Right forelimb (tissue), 1 donor: ENCODE results near the gene ADAM20.
"Not testable (repeated sequence)": the region's sequence is repeated elsewhere in the genome, so short reads cannot be mapped to it uniquely, and the experiment has no call there.

ENCODE experiments used
- DNase-seq: peaks from one replicate; pipeline ENCODE4 v3.0.0-alpha.2; 2018

ADAM20 gene

DNA sequence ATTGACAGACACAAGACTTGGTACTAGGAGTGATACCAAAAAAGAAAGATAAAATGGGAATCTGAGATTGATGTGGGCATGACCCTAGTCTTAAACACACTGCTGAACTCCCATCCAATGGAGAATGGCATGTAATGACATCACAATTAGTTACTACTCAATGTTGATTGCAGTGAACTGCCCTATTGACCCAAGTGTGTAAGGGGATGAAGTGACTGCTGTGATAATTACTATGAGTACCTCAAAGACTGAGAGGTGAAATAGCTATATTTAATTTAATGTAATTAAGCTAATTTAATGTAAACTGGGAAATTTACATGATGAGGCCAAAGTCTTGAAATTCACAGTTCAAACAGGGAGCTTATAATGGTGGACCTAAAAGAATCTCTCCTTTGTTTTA, at the start of gene ADAM20:
ADAM20 (minus strand) TSS at position 101 of the 400 bp plus-strand sequence. CDS start 10,247 bp downstream, outside the sequence.
- no peak for DNase-seq

DNA sequence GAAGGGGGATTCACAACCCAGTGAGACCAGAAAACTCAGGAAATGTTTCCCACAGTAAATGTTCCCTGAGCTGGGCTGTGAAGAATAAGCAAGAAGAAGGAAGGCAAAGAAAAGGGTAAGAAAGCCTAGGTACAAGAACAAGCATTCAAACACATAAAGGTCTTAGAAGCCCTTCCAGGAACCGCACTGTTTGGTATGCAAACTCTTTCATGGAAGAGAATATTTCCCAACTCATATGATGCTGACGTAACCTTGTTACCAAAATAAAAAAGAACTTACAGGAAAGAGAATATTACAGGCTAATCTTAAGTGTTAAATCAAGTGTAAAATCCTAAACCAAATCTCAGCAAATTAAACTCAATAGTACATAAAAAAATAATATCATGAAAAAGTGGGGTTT, 42.1 kb upstream of the ADAM20 start:
- DNase-seq: no peak

DNA sequence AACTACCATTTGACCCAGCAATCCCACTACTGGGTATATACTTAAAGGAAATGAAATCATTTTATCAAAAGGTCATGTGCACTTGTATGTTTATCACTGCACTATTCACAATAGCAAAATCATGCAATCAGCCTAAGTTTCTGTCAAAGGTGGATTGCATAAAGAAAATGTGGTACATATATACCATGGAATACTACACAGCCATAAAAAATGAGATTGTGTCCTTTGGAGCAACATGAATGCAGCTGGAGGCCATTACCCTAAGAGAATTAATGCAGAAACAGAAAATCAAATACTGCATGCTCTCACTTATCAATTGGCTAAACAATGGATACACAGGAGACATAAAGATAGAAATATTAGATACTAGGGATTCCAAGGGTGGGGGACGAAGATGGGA, 38.2 kb upstream of the ADAM20 start:
- DNase-seq: no peak

DNA sequence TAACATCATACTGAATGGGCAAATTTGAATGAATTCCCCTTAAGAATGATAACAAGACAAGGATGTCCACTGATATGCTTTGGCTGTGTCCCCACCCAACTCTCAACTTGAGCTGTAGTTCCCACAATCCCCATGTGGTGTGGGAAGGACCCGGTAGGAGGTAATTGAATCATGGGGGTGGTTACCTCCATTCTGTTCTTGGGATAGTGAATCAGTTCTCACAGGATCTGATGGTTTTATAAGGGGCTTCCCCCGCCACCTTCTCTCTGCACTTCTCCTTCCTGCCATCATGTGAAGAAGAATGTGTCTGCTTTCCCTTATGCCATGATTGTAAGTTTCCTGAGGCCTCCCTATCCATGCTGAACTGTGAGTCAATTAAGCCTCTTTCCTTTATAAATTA, 36.3 kb upstream of the ADAM20 start:
- DNase-seq: no peak

DNA sequence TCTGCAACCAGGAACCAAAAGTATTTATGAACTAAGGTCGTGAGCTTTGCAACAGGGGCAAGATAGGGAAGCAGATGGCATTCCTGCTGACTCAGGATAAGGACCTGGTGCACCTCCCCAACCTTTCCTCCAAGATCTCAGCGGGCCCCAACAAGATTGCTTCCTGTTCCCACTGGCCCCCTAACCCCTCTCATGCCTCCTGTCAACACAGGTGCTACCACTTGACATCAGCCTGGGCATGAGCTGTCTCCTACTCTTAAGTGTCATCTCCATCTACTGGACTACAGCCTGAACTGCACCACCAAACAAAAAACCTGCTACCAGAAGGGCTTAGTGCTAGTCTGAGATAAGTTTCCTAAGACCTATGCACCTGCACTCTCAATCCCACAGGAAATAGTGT, 33.0 kb upstream of the ADAM20 start:
- DNase-seq: no peak

DNA sequence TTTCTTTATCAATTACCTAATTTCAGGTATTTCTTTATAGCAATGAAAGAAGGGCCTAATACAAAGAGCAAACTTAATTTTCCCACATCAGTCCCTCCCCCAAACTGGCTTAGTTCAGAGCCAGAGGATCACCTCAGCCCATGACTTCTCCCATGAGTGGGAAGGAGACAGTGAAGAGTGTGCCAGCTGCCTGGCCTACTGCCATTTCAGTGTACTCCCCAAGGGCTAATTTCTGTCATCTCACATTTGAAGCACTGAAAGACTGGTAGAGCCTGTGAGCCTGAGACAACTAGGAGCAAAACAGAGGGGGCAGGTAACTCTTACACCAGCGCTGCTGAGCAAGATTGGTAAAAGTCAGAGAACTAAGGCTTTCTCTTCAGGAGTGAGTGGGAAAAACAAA, 29.1 kb upstream of the ADAM20 start:
- no peak for DNase-seq

DNA sequence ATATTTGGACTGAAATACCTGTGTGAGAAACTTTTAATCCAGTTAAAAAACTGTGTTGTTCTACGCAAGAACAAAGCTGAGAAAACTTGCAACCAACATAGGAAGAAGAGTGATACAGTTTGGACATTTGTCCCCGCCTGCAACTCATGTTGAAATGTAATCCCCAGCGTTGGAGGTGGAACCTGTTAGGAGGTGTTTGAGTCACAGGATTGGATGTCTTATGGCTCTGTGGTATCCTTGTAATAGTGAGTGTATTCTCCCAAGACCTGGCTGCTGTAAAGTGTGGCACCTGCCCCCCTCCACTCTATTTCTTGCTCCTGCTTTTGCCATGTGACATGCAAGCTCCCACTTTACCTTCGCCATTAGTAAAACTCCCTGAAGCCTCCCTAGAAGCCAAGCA, 28.6 kb upstream of the ADAM20 start:
- DNase-seq: no peak

DNA sequence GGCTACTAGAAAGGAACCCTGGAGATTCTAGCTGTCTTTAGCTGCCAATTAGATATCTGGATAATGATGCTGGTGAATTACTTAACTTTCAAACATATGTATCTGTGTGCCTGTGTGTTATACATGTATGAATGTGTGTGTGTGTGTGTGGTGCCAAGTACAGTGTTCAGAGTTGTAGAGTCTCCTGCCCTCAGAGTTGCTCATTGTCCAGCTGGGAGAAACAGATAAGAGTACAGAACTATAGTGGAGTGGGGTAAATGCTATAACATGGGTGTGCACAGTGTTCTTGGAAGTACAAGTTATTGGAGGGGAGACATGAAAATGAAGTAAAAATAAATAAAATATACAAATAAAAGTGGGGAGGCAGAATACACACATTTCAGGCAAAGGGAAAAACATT, 23.6 kb upstream of the ADAM20 start:
- DNase-seq: no peak

DNA sequence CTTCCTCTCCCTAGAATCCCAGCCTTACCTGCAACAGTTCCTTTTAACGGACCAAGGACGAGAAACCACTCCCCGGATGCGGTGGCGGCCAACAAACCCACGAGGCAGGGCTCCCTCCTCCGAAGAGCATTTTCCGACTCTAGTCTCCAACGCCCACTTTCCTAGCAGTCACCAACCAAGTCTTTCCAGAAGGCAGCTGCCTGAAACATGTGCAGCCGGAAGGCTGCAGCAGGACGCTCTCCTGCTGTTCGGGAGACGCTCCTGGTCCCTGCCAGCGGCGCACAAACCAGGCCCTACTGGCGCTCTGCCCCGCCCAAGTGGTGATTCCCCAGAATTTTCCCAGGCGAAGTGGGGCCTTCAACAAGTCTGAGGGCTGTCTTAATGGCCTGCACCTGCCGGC, 21.1 kb upstream of the ADAM20 start:
- DNase-seq: peak; percentile 46

DNA sequence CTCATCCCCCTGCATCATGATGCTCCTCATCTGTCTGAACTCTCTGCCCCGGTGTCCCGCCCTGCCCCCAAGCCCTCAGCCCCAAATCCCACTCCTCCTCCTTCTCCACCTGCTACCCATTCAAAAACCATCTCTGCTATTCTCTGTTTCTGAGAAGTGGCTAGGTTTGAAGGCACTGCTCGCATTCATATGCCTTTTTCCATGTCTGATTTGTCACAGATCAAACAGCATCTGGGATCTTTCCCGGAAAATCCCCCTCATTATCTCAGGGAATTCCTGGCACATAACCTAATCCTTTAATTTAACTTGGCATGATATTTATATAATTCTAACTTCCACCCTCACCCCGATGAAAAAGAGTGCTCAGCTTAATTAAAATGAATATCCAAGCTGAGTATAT, 3.3 kb upstream of the ADAM20 start:
- no peak for DNase-seq

DNA sequence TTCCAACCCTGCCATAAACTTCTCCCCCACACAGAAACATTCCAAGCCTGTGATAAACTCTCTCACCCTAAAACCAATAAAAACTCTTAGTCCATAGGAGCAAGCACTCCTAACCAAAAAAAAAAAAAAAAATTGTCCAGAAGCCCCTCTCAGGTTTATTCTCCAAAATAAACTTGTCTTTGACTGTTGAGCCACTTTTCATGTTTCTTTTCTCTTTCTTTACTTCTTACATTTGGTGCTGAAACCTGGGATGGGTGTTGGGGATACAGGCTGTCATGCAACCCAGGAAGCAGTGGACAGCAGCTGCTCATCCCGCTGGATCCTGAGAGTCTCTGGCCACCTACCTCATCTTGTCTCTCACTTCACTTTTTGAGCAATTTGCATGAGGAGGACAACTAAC, 2.0 kb upstream of the ADAM20 start:
- DNase-seq: no peak

DNA sequence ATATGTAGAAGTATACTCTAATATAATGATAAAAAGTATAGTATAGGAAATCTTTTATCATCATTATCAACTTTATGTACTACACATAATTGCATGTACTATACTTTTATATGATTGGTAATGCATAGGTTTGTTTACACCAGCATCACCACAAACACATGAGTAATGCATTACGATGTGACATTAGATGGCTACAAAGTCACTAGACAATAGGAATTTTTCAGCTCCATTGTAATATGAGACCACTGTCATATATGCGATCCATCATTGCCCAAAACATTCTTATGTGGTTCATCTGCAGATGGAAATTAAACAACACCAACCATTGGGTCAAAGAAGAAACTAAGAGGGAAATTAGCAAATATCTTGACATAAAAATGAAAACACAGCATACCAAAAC, 4.4 kb downstream of the ADAM20 start:
- no peak for DNase-seq

DNA sequence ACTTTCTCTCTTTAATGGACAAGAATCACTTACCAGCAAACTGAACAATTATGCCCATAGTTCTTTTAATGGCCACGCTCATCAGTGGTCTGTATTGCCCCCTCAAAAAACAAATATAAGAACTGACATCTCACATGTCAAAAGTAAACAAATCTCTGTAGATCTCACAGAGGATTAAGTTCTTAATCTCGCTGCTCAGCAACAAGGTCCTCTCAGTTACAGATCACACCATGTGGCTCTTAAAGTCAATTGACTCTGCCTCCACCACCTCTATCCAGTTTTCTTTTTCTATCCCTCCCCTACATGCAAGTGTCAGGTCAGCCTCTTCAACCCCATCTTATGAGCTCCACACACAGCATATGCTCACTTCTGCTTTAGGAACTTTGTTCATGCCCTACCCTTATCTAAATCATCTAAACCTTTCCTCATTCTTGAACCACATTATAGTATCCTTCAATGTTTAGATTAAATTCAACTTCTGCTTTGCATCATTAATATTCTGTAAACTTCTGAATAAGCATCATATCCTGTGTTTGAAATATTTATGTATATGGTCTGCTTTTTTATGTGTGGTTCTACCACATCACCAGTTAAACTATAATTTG, 7.2 kb downstream of the ADAM20 start:
- DNase-seq: no peak

DNA sequence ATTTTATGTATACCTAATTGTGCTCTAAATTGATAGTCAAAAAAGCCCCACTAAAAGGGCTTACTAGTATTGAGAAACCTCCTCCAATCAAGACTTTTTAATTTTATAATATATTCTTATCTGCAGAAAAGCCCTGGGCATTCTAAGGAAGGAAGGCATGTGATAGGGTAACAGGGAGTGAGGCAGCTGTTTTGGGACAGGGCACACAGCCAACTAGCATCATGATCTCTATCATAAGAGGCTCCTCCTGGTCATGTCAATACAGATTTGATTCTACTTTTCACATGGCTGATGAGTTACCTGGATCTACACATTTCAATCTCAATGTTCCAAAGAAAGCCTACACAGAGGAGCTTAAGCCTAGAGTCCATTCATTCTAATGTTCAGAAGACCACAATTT, 9.1 kb downstream of the ADAM20 start:
- DNase-seq: no peak

DNA sequence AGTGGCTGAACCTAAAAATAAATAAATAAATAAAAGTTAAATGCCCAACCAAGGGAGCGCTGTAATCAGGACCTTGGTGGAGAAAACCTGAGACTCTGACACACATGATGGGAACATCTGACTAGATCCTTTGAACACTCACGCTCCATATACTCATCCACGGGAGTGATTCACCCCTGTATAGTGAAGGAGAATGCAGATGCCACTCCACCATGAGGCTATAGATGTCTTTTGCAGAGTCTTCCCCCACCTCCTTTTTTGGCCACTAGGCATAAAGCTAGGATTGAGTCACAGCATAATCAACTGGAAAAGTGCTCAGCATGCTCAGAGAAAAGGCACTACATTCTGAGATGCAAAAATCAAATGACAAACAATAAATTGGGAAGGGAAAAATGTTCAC, 19.0 kb downstream of the ADAM20 start:
- no peak for DNase-seq

DNA sequence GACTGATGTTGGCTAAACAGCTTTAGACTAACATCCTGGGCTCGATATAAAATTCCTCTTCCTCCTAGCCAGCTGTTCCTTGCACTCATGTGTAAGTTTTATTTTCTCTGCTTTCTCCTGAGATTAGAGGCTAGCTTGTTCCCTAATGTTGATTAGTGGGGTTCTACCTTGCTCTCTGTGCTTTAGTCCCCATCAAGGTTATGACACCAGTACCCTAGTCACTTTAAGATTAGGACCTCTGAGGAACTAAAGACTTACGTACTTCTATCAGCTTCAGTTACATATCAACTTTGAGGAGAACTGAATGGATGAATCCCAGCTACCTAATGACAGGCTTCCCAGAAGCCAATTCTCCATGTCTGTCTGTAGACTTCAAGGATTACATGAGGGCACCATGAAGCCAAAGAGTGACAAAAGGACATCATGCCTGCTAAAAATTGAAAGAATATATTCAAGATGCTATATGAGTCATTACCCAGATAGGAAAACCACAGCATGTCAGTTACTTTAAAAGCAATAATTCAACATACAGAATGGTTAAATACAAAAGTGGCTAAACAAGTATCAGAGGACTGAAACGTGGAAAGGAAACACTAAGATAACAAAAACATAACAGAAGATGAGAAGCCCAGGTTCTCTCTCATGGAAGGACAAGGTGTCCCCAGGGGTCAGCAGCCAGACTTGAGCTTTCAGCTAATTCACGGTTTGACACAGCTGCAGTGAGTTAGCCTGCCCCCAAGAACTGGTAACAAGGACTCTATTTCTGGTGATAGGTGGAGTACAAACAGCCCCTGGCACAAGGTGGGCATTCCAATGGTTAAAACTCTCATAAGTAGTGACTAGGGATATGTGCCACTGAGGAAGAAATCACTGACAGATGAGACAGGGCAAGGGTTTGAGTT, 20.4 kb downstream of the ADAM20 start:
- DNase-seq: no peak

DNA sequence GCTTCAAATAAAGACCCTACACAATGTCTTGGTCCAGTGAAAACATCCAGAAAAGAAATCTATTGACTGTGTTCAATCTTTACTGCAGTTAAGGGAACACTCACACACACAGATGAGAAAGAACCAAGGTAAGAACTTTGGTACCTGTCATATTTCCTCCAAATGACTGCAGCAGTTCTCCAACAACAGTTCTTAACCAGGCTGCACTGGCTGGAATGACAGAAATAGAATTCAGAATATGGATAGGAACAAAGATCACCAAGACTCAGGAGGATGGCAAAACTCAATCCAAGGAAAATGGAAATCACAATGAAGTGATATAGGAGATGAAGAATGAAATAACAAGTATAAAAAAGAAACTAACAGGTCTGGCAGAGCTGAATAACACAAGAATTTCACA, 36.6 kb downstream of the ADAM20 start:
- DNase-seq: no peak

DNA sequence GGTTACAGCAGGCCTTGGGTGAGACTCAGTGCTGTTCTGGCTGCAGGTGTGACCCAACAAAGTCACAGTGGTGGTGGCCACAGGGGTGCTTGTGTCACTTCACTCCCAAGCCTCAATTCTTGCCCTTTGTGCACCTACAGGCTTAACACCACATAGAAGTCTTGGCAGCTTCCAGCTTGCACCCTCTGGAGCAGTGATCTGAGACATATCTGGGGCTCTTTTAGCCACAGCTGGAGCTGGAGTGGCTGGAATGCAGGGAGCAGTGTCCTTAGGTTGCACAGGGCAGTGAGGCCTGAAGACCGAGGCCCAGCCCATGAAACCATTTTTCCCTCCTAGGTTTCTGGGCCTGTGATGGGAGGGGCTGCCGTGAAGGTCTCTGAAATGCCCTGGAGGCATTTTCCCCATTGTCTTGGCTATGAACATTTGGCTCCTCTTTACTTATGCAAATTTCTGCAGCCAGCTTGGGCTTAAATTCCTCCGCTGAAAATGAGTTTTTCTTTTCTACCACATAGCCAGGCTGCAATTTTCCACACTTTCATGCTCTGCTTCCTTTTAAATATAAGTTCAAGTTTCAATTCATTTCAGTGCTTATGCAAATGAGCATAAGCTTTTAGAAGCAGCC, 45.1 kb downstream of the ADAM20 start:
- DNase-seq: no peak

DNA sequence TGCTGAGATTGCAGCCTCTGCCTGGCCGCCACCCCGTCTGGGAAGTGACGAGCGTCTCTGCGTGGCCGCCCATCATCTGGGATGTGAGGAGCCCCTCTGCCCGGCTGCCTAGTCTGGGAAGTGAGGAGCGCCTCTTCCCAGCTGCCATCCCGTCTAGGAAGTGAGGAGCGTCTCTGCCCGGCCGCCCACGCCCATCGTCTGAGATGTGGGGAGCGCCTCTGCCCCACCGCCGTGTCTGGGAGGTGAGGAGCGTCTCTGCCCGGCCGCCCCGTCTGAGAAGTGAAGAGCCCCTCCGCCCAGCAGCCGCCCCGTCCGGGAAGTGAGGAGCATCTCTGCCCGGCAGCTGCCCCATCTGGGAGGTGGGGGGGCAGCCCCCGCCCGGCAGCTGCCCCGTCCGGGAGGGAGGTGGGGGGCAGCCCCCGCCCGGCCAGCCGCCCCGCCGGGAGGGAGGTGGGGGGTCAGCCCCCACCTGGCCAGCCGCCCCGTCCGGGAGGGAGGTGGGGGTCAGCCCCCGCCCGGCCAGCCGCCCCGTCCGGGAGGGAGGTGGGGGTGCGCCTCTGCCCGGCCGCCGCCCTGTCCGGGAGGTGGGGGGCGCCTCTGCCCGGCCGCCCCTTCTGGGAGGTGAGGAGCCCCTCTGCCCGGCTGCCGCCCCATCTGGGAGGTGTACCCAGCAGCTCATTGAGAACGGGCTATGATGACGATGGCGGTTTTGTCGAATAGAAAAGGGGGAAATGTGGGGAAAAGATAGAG, 57.3 kb downstream of the ADAM20 start:
- DNase-seq: not testable (repeated sequence)

DNA sequence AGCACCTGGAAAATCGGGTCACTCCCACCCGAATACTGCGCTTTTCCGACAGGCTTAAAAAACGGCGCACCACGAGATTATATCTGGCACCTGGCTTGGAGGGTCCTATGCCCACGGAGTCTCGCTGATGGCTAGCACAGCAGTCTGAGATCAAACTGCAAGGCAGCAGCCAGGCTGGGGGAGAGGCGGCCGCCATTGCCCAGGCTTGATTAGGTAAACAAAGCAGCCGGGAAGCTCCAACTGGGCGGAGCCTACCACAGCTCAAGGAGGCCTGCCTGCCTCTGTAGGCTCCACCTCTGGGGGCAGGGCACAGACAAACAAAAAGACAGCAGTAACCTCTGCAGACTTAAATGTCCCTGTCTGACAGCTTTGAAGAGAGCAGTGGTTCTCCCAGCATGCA, 59.3 kb downstream of the ADAM20 start:
- not testable (repeated sequence) for DNase-seq

DNA sequence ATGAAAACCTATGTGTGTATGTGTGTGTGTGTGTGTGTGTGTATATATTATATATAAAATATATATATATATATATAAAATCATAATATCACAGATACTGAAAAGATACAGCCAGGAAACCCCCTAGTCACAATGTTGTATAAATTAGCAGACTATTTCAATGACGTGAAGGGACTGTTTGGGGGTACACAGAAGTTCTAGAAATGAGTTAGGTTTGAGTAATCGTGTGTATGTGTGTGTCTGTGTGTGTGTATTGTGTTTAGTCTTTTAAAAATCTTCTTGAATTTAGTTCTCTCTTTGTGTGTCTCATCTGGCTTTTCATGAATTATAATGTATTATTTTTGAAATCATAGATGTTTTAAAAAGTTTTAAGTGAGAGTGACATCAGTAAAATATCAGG, 61.0 kb downstream of the ADAM20 start:
- no peak for DNase-seq
